Muscle of arm (tissue), 12 donors: ENCODE data around the gene SDK2. TPM values are rescaled to one million over a fixed set of nuclear protein-coding genes. Genes with fewer than 3 reads are reported as not detected.

Source experiments
- DNase-seq: peaks from one replicate; pipeline ENCODE4 v3.0.0-alpha.2; 2013
- polyA plus RNA-seq, 12 donors: library from polyadenylated mRNA; unstranded; fragments of 120-200 nt; gene quantifications; one replicate each; pipeline ENCODE4 v1.2.1, GENCODE V29; 2013; ENCODE audit not compliant: insufficient read length in 12 of 12

Gene SDK2
- polyA plus RNA-seq, 12 donors: 14.0 to 38.3 (median 28.7) TPM

DNA sequence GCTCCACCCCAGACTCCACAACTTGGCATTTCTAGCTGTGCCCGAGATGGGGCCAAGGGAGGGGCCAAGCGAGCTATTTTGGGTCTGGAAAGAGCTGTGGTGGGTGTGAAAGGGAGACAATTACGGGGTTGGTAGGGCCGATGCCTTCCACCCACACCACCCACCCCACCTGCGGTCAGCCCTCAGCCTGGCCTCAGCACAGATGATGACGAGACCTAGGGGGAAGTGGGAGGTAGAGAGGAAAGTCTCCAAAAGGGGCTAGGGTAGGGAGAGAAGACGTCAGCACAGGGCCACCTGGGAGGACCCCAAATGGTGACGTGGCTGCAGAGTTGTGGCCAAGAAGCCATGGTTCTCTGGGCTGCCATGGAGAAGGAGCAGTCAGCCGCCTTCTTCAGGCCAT is 83.1 kb downstream of the SDK2 start:
- DNase-seq: no peak

- DNase-seq: no peak
Measured at GRCh38 chr17:73560661-73561060, 83.6 kb downstream of the SDK2 start.

DNA sequence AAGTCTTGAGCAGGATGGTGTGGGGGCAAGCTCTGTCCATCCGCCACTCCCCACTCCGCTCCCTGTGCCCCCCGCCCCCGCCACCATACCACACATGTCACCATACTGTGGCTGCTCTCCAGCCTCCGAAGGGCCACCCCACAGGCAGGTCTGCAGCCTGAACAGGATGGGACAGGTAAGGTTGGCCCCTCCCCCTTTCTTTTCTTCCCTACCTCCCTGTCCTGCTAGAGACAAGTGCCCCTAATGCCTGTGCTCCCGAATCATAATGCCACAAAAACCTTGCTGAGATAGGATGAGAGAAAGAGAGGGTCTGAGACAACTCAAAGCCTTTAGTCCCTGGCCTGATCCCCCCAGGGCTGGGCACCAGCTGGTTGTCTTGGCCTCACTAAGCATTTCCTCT is 84.7 kb downstream of the SDK2 start:
- DNase-seq: no peak

GRCh38 chr17:73555199-73555960 is 88.9 kb downstream of the SDK2 start:
- DNase-seq: no peak

DNA sequence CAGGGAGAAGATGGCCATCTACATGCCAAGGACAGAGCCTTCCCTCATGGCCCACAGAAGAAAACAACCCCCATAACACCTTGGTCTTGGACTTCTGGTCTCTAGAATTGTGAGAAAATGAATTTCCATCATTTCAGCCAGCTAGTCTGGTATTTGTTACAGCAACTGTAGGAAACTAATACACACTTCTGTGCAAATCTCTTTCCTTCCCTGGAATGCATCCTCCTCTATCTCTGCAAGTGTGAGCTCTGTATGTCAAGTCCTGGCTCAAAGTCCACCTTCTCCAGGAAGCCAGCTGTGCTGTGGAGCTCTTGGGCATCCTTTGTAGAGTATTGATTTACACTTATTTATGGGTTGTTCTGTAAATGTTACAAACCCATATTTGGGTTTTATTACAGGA is 89.7 kb downstream of the SDK2 start:
- DNase-seq: no peak

DNA sequence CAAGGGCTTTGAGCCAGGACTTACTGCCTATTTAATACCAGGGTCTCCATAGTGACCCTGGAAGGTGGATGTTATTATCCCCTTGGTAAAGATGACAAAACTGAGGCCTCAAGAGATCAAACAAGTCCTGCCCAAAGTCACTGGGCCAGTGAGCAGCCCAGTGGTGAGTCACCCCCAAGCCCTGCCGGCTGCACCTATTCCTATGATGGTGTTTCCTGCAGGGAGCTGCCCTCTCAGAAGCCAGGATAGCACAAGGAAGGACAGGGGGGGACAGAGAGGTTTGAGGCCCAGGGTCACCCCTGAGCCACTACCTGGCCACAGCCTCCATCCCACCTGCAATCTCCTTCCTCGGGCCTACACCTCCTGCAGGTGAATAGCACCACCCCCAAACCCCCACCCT is 90.9 kb downstream of the SDK2 start:
- DNase-seq: no peak

DNA sequence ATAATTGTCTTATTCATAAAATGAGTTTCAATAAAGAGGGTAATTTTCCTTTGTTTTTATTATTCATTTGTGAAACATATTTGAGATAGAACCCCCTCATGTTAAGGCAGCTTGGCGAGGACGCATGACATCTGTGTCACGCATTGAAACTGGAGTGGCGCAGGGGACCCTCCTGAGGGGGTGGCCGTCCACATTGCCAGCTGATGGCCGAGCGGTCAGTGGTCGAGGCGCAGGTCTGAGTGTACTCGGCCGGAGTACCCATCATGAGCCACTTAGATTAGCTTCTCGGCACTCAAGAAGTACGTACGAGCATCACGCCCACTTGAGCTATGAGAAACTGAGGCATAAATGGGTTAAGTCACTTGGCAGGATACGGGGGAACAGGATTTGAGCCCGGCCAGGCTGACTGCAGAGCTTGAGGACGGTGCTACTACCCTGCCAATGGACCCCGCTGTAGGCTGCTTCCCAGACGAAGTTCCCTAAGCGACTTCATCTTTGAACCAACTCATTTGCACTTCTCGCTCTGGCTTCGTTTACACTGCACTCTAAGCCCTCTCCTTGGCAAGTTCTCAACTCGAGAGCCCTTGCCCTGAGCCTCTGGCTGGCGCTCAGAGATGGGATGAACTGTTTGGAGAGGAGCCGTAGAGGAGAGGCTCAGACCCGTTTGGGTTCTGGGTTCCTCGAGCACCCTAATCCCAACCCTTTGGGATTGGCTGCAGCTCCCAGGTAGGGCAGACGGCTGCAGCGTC is 91.8 kb downstream of the SDK2 start:
- no peak for DNase-seq

DNA sequence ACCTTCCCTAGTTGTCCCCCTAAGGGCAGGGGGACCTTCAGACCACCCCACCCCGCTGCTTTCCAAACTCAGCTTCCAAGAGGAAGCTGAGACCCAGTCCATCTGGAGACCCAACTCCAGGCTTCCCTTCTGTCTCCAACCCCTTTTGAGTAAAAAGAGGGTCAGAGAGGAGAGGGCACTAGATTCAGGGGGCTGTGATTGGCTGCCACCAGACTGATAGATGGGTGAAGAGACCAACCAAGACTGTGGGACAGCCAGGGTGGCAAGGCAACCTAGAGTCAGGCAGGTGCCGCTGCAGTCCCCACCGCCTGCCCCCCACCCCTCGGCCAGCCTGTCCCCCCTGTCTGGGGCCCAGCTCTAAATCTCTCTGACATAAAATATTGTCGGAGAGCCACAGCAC is 92.5 kb downstream of the SDK2 start:
- no peak for DNase-seq

DNA sequence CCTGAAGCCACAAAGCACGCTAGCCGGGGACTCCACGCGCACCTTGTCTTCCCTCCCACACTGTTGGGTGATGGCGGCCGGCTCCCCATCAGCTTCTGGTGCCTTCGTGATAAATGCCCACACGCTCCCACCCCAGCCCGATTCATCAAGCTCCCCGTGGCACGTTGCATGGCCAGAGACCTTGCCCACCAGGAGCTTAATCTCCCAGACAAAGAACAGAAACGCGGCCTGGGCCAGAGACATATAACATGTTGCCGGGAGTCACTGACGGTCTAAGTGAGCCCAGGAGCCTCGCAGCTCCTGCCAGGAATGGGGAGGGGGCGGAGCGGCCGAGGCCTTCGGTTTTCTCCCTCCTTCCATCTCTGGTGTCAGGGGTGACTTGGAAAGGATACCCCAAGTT is 93.1 kb downstream of the SDK2 start:
- DNase-seq: no peak

- DNase-seq: no peak
Measured at GRCh38 chr17:73550556-73550955, 93.7 kb downstream of the SDK2 start.

DNA sequence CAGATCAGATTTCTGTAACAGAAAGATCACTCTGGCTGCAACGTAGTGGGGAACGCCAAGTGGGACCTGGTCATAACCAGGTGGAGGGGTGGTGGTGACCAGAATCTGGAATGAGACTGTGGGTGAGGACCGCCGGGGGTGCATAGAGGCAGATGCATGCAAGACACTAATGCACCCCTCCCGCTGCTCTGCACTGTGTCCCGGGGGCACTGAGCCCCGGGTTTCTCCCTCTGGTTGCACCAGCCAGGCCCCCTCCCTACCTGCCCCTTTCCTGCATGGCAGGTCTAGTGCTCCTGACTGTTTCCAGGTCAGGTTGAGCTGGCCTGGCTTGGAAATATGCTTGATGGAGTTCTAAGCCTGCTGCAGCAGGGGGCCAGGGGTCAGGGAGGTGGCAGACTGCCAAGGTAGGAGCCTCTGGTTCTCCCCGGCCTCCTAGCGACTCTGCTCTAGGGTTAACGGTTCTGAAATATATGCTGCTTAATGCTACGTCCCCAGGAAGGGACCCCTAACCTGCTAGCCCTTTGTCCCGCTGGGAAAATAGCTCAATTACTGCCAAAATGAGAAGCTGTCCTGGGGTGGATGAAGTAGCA is 94.3 kb downstream of the SDK2 start:
- no peak for DNase-seq

- no peak for DNase-seq
Measured at GRCh38 chr17:73548620-73549311, 95.5 kb downstream of the SDK2 start.

GRCh38 chr17:73547790-73548189 is 96.5 kb downstream of the SDK2 start:
- DNase-seq: no peak

DNA sequence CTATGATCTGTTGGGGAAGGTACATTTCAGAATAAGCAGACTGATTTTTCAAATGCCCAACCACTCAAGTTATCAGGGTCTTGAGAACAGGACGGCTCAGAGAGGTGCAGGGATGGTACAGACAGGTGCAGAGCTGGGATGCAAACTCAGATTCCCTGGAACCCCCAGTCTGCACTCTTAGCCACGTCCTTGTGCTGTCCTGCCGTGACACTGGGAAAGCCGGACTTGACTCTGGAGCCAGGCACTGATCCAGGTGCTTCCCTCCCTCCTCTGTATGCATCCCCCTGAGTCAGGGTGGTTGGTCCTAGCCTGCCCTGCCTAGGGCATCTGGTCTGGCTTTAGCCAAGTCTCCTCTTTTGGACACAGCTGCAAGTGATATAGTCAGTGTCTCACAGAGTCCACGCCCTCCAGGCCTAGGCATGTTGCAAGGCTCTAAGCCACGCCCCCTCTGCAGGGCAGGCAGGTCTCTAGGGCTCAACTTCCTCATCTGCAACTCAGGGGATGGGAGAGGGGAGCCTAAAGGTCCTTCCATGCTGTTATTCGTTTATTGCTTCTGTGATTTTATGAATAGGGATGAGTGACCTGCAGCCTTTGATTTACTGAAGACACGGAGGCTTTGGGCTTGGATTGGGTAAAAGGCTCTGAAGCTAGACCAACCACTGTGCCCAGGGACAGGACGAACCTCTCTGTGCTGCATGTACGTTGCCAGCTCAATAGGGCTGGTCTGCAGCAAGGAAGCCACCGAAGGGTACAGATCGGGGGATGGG is 97.3 kb downstream of the SDK2 start:
- DNase-seq: no peak

DNA sequence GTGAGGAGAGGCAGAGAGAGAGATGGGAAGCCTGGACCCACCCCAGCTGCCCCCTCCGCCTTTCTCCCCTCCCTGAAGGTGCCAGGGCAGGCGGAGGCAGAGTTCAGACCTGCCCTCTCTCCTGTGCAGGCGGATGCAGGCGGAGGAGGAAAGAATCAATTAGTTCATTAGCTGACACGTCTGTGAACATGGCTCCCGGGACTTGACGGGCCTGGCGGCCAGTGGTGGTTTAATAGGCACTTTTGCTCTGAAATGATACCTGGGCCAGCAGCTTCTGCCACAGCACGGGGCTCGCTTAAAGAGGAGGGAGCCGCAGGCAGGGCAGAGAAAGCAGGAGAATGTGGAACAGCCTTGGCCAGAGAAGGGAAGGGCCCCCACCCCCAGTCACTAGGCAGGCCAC is 98.1 kb downstream of the SDK2 start:
- DNase-seq: no peak

DNA sequence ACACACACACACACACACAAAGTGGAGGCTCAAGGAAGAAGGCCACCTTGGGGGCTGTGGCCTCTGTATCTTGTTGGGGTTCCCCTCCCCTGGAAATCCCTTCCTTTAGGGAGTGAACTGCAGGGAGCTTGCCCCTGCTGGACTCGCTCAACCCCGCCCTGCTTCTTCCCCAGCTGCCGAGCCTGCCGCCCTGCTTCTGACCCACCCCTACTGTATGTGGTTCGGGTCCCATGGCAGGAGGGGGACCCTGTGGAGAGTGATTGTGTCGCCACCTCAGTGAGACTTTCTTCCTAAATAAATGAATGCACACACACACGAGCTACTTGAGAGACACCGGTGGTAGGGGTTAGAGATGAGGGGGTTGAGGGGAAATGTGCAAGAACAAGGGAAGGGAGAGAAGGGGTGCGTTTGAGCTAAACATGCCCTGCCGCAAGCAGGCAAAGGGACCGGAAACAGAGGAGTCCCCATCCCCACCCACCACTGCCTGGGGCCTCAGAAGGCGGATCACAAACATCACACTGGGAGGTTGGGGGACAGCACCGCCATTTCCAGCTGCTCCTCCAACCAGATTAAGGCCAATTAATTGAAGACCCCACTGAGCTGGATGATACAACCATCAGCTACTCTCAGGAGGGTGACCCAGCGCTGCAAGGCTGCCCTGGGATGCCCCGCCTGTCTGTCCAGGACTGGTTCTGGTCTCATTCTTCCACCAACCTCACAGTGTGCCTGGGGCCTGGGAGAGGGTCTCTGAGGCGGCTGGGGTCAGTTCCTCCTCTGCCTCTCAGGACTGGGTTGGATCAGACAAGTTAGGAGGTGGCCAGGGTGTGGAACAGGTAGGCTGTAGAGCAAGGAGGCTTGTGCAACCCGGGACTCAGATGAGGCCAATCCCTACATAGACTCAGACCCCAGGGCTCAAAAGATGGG is 98.9 kb downstream of the SDK2 start:
- no peak for DNase-seq

GRCh38 chr17:73544333-73544732 is 99.9 kb downstream of the SDK2 start:
- DNase-seq: no peak

DNA sequence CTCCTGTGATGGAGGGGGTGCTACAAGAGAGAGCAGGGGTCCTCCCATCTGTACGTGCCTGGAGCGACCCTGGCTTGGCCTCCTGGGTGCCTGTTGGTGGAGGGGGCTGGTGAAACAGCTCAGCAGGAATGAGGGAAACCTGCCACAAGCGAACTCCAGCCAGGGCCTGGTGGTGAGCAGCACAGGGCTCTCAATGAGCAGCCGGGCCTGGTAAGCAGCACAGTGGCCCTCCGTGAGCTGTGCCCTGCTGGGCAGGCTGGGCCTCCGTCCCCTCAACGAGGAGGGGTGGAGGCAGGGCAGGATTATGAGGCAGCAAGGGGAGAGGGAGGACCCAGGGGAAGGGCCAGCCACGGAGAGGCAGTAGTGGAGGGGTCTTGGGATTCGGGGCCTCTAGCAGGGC is 101.9 kb downstream of the SDK2 start:
- DNase-seq: no peak

DNA sequence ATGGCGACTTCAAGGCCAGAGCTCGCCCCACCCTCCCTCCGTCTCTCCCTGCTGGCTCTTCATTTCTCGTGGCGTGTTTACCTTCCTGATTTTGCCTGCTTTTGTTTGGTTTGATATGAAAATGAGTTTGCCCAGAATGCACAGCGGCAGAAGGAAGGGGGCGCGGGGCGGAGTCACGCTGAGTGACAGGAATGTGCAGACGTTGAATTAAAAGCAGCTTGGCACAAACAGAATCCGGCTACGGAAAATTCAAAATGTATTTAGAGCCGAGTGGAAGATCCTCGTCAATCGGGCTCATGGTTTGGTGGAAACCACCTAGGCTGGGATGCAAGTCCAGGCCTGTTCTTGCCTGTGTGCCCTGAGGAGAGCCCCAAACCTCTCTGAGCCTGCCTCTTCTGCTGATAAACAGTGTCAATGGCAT is 102.7 kb downstream of the SDK2 start:
- DNase-seq: no peak

DNA sequence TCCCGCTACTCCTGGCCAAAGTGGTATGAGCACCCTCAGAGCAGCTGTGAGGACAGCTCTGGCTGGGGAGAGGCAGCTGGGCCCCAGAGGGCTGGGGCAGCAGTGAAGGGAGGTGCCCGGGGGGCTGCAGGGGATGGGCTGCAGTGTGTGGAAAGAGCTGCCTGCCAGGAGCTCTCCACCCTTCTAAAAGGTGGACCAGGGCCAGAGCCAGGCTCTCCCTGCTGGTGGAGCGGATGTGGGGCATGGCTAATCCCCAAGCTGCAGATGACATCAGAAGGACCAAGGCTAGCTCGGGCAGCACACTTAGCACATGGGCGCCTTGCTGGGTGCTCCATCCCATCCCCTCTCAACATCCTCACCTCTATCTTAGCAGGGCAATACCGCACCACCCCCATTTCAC is 103.1 kb downstream of the SDK2 start:
- DNase-seq: no peak

DNA sequence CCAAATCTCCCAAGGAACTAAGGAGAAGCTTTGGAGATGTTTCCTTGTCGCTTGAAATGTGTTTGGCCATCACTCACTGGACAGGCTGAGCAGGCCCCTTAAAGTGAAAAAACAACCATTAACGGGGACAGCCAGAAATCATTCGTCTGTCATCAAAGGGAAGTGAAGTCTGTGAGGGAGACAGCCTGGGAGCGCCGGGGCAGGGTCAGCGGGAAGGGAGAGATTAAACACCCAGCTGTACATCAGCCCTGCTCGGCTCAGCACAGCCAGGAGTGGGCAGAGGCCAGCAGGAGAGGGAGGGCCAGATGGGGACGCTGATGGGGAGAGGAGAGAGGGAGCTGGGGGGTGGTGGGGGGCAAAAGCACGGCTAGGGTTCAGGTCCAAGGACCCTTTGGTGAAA is 105.1 kb downstream of the SDK2 start:
- no peak for DNase-seq
